ENCODE data around the gene DOCK4.
A peak's percentile ranks its signal among the peaks of the same experiment; 100 is the strongest.

The DOCK4 gene

GRCh38 chr7:111763221-111763801 lies 442.9 kb downstream of the DOCK4 start:
- Histone ChIP-seq H3K27me3 (ENCODE audit: insufficient read depth, low read length, poor library complexity, severe bottlenecking) (no peaks in the 10 kb centered on the region), H2AFZ (ENCODE audit: low read length) (no peak overlapping the region), H4K20me1 (ENCODE audit: insufficient read depth, low read length, poor library complexity, severe bottlenecking) (no peaks in the 10 kb centered on the region), H3K4me2 (ENCODE audit: low read depth, low read length, poor library complexity, severe bottlenecking) (no peak overlapping the region), H3K9ac (ENCODE audit: low read depth, low read length, poor library complexity, severe bottlenecking) (no peak overlapping the region), H3K4me3 (ENCODE audit: low read length, poor library complexity, severe bottlenecking) (no peak overlapping the region), H3K36me3 (ENCODE audit: insufficient read depth, low read length) (no peaks in the 10 kb centered on the region), H3K9me2 (replicated peaks; ENCODE audit: low read depth, low read length) (no peaks in the 10 kb centered on the region), H3K4me1 (ENCODE audit: insufficient read depth, low read length, poor library complexity, severe bottlenecking) (no peaks in the 10 kb centered on the region), H3F3A (ENCODE audit: low read depth) (no peaks in the 10 kb centered on the region), H3K9me3 (ENCODE audit: insufficient read depth, low read depth, low read length) (no peaks in the 10 kb centered on the region), H3K79me2 (ENCODE audit: insufficient read depth, low read length) (no peaks in the 10 kb centered on the region)
- TF ChIP-seq CTCF (conservative IDR thresholded peaks at IDR 0.05; ENCODE audit: low read length) (peak; percentile 77), EZH2phosphoT487 (IDR thresholded peaks at IDR 0.05; ENCODE audit: borderline replicate concordance) (no peak)

DNA sequence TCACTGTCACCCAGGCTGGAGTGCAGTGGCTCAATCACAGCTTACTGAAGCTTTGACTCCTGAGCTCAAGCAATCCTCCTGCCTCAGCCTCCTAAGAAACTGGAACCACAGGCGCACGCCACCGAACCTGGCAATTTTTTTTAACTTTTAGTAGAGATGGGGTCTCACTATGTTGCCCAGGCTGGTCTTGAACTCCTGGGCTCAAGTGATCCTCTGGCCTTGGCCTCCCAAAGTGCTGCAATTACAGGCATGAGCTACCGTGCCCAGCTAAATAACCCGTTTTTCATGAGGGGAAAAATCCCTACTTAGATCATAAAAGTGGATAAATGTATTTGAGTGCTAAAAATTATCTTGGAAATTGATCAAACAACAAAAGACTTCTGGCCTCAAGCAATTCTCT lies 443.4 kb downstream of the DOCK4 start:
- Histone ChIP-seq H3K79me2 (ENCODE audit: insufficient read depth, low read length) (no peaks in the 10 kb centered on the region), H3K4me2 (ENCODE audit: low read depth, low read length, poor library complexity, severe bottlenecking) (no peak overlapping the region), H3K9me3 (ENCODE audit: insufficient read depth, low read depth, low read length) (no peaks in the 10 kb centered on the region), H3K27me3 (ENCODE audit: insufficient read depth, low read length, poor library complexity, severe bottlenecking) (no peaks in the 10 kb centered on the region), H2AFZ (ENCODE audit: low read length) (no peak overlapping the region), H3K4me3 (ENCODE audit: low read length, poor library complexity, severe bottlenecking) (no peak overlapping the region), H3K4me1 (ENCODE audit: insufficient read depth, low read length, poor library complexity, severe bottlenecking) (no peaks in the 10 kb centered on the region), H3K9ac (ENCODE audit: low read depth, low read length, poor library complexity, severe bottlenecking) (no peak overlapping the region), H3F3A (ENCODE audit: low read depth) (no peaks in the 10 kb centered on the region), H3K36me3 (ENCODE audit: insufficient read depth, low read length) (no peaks in the 10 kb centered on the region), H3K9me2 (replicated peaks; ENCODE audit: low read depth, low read length) (no peaks in the 10 kb centered on the region), H4K20me1 (ENCODE audit: insufficient read depth, low read length, poor library complexity, severe bottlenecking) (no peaks in the 10 kb centered on the region)
- TF ChIP-seq EZH2phosphoT487 (IDR thresholded peaks at IDR 0.05; ENCODE audit: borderline replicate concordance) (no peak), CTCF (conservative IDR thresholded peaks at IDR 0.05; ENCODE audit: low read length) (no peak)

- no peak for TF ChIP-seq CTCF (conservative IDR thresholded peaks at IDR 0.05; ENCODE audit: low read length)
- no peak for TF ChIP-seq EZH2phosphoT487 (IDR thresholded peaks at IDR 0.05; ENCODE audit: borderline replicate concordance)
- no peaks in the 10 kb centered on the region for H4K20me1 ChIP-seq (ENCODE audit: insufficient read depth, low read length, poor library complexity, severe bottlenecking)
- H3K27me3 ChIP-seq (ENCODE audit: insufficient read depth, low read length, poor library complexity, severe bottlenecking) = no peaks in the 10 kb centered on the region
- H3K9ac ChIP-seq (ENCODE audit: low read depth, low read length, poor library complexity, severe bottlenecking) = no peak overlapping the region
- H3K4me2 ChIP-seq (ENCODE audit: low read depth, low read length, poor library complexity, severe bottlenecking) = no peak overlapping the region
- H2AFZ ChIP-seq (ENCODE audit: low read length) = no peak overlapping the region
- H3F3A ChIP-seq (ENCODE audit: low read depth) = no peaks in the 10 kb centered on the region
- no peaks in the 10 kb centered on the region for H3K79me2 ChIP-seq (ENCODE audit: insufficient read depth, low read length)
- H3K4me3 ChIP-seq (ENCODE audit: low read length, poor library complexity, severe bottlenecking) = no peak overlapping the region
- H3K9me3 ChIP-seq (ENCODE audit: insufficient read depth, low read depth, low read length) = no peaks in the 10 kb centered on the region
- no peaks in the 10 kb centered on the region for H3K9me2 ChIP-seq (replicated peaks; ENCODE audit: low read depth, low read length)
- H3K36me3 ChIP-seq (ENCODE audit: insufficient read depth, low read length) = no peaks in the 10 kb centered on the region
- H3K4me1 ChIP-seq (ENCODE audit: insufficient read depth, low read length, poor library complexity, severe bottlenecking) = no peaks in the 10 kb centered on the region
These were observed 444.0 kb downstream of the DOCK4 start for GRCh38 chr7:111762211-111762610.
